Mucosa of stomach (tissue), 1 donor: ENCODE results near the gene FRMD1.

Experiments
- H3K27me3 ChIP-seq: one replicate; pipeline ENCODE4 v1.7.0; 2013; ENCODE audit warnings: mild to moderate bottlenecking, low read length; ENCODE audit not compliant: control insufficient read depth, insufficient read depth
- H3K36me3 ChIP-seq: one replicate; pipeline ENCODE4 v1.7.0; 2013; ENCODE audit warnings: low read length; ENCODE audit not compliant: control insufficient read depth, insufficient read depth
- H3K4me1 ChIP-seq: one replicate; pipeline ENCODE4 v1.7.0; 2013; ENCODE audit warnings: mild to moderate bottlenecking, low read length; ENCODE audit not compliant: control insufficient read depth, insufficient read depth
- H3K4me3 ChIP-seq: one replicate; pipeline ENCODE4 v1.7.0; 2013; ENCODE audit warnings: low read length
- H3K9ac ChIP-seq: one replicate; pipeline ENCODE4 v1.7.0; 2013; ENCODE audit warnings: mild to moderate bottlenecking, low read length, moderate library complexity
- H3K9me3 ChIP-seq: one replicate; pipeline ENCODE4 v1.7.0; 2013; ENCODE audit warnings: mild to moderate bottlenecking, low read length, moderate library complexity; ENCODE audit not compliant: control insufficient read depth
- donor health status: Pancreatic carcinoma.

Gene FRMD1

GRCh38 chr6:168120390-168121302, 41.6 kb upstream of the FRMD1 start:
- Histone ChIP-seq H3K9ac (no peak overlapping the region), H3K4me1 (no peaks in the 10 kb centered on the region), H3K27me3 (no peaks in the 10 kb centered on the region), H3K4me3 (no peak overlapping the region), H3K36me3 (no peaks in the 10 kb centered on the region), H3K9me3 (no peaks in the 10 kb centered on the region)

DNA sequence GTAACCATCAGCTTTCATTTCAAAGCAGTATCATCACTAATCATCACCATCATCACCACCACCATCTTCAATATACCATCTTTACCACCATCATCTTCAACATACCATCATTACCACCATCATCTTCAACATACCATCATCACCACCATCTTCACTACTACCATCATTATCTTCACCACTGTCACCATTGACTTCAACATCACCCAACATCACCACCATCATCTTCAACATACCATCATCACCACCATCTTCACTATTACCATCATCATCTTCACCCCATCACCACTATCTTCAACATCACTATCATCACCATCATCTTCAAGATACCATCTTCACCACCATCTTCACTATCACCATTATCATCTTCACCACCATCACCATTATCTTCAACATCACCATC, 40.5 kb upstream of the FRMD1 start:
- Histone ChIP-seq H3K36me3 (no peaks in the 10 kb centered on the region), H3K27me3 (no peaks in the 10 kb centered on the region), H3K9me3 (no peaks in the 10 kb centered on the region), H3K9ac (no peak overlapping the region), H3K4me3 (no peak overlapping the region), H3K4me1 (no peaks in the 10 kb centered on the region)

DNA sequence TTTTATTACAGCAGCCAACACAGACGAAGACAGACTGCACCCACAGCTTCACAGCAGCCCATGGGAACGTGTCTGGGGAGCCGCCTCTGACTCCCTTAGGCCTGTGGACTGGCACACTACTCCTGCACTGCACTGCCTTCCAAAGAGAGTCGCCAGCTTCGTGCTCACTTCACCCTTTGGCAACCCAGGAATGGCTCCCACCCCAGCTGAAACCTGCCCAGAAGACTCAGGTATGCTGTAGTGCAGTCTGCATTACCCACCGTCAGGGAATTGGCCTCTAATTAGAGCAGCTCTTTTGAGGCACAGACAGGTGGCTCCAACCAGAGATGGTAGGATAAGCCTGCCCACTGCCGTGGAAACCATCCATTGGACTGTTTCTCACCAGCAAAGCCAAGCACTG, 39.9 kb upstream of the FRMD1 start:
- Histone ChIP-seq H3K9ac (no peak overlapping the region), H3K27me3 (no peaks in the 10 kb centered on the region), H3K9me3 (no peaks in the 10 kb centered on the region), H3K4me1 (no peaks in the 10 kb centered on the region), H3K36me3 (no peaks in the 10 kb centered on the region), H3K4me3 (no peak overlapping the region)

GRCh38 chr6:168117942-168118341, 38.9 kb upstream of the FRMD1 start:
- H3K4me1 ChIP-seq = no peaks in the 10 kb centered on the region
- no peaks in the 10 kb centered on the region for H3K27me3 ChIP-seq
- no peaks in the 10 kb centered on the region for H3K9me3 ChIP-seq
- no peak overlapping the region for H3K9ac ChIP-seq
- H3K36me3 ChIP-seq = no peaks in the 10 kb centered on the region
- no peak overlapping the region for H3K4me3 ChIP-seq

DNA sequence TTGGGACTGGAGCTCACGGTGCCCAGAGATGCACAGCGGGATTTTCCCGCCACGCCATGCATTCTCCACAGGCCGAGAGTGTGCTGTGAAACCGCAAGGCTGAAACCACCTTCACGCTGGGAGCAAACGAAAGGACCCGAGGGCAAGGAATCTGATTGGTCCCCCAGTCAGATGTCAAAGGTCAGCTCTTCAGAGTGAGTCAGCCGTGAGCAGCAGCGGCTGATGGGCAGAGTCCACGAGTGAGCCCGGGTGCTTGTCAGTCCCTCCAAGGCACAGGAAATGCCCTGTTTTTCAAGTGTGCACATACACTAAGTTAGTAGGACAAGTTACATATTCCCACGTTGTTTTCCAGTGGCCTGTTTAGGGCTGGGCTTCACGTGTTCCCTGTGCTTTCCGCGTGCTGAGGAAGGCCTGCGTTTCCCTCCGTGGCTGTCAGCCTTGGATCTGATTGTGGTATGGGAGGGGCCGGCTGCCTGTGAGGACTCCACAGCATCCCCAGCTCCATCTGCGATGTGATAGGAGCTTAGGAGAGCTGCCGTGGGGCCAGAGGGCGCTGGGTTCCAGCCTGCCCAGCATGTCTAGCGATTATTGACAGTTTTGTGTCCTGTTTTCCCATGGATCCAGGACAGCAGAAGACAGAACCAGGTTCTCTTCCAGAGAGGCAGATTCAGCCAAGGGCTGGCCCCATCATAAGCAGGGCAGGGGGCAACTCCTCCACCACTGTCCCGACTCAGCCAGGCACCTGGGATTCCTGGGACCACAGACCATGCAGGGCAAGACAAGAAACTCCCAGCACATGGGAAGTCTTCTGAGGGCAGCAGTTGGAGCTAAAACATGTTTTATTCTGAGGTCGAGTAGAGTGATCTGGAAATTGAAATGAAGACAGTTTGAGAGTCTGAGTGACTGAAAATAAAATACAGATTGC, 38.2 kb upstream of the FRMD1 start:
- no peaks in the 10 kb centered on the region for H3K9me3 ChIP-seq
- H3K4me3 ChIP-seq = no peak overlapping the region
- no peak overlapping the region for H3K9ac ChIP-seq
- H3K4me1 ChIP-seq = no peaks in the 10 kb centered on the region
- no peaks in the 10 kb centered on the region for H3K27me3 ChIP-seq
- H3K36me3 ChIP-seq = no peaks in the 10 kb centered on the region

- Histone ChIP-seq H3K27me3 (no peaks in the 10 kb centered on the region), H3K36me3 (no peaks in the 10 kb centered on the region), H3K9me3 (no peaks in the 10 kb centered on the region), H3K9ac (no peak overlapping the region), H3K4me1 (no peaks in the 10 kb centered on the region), H3K4me3 (no peak overlapping the region)
Measured at GRCh38 chr6:168116438-168116974, 37.5 kb upstream of the FRMD1 start.

- H3K27me3 ChIP-seq = no peaks in the 10 kb centered on the region
- no peaks in the 10 kb centered on the region for H3K9me3 ChIP-seq
- no peaks in the 10 kb centered on the region for H3K36me3 ChIP-seq
- no peak overlapping the region for H3K9ac ChIP-seq
- H3K4me1 ChIP-seq = no peaks in the 10 kb centered on the region
- no peak overlapping the region for H3K4me3 ChIP-seq
Measured at GRCh38 chr6:168115748-168116437, 36.9 kb upstream of the FRMD1 start.

- Histone ChIP-seq H3K4me3 (no peak overlapping the region), H3K9ac (no peak overlapping the region), H3K27me3 (peaks cover 1% of the 10 kb centered on the region)
Measured at GRCh38 chr6:168113226-168113625, 34.2 kb upstream of the FRMD1 start.

GRCh38 chr6:168111911-168112310, 32.9 kb upstream of the FRMD1 start:
- H3K4me1 ChIP-seq = no peaks in the 10 kb centered on the region

More at GRCh38 chr6:168113226-168113625, 34.2 kb upstream of the FRMD1 start:
- no peaks in the 10 kb centered on the region for H3K9me3 ChIP-seq
- H3K4me1 ChIP-seq = no peaks in the 10 kb centered on the region
- H3K36me3 ChIP-seq = no peaks in the 10 kb centered on the region

GRCh38 chr6:168110437-168110836, 31.4 kb upstream of the FRMD1 start:
- Histone ChIP-seq H3K4me3 (no peak overlapping the region), H3K9ac (no peak overlapping the region), H3K27me3 (peaks cover 3% of the 10 kb centered on the region), H3K36me3 (no peaks in the 10 kb centered on the region), H3K9me3 (no peaks in the 10 kb centered on the region), H3K4me1 (no peaks in the 10 kb centered on the region)

More at GRCh38 chr6:168111911-168112310, 32.9 kb upstream of the FRMD1 start:
- Histone ChIP-seq H3K4me3 (no peak overlapping the region), H3K9ac (no peak overlapping the region), H3K36me3 (no peaks in the 10 kb centered on the region), H3K27me3 (peaks cover 3% of the 10 kb centered on the region), H3K9me3 (no peaks in the 10 kb centered on the region)

DNA sequence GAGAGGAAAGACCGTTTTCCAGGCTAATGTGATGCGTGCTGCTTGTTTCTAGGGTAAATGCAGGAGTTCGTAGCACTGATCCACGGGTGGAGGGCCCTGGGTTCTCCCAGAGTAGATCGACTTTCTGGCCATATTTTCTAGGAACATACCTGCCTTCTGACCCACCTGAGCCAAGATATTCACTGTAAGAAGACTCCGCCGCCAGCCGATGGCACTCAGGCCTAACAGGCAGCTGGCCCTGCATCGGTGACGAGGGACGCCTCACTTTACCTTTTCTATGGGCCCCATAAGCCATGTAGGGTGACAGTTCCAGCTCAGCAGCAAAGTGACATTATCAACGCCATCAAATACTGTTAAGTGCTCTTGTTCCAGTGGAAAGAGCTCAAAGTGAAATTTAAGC, 30.2 kb upstream of the FRMD1 start:
- no peaks in the 10 kb centered on the region for H3K4me1 ChIP-seq
- H3K9ac ChIP-seq = no peak overlapping the region
- no peaks in the 10 kb centered on the region for H3K9me3 ChIP-seq
- no peaks in the 10 kb centered on the region for H3K36me3 ChIP-seq
- H3K4me3 ChIP-seq = no peak overlapping the region
- H3K27me3 ChIP-seq = peaks cover 3% of the 10 kb centered on the region
